Thymus (tissue), 2 donors: ENCODE measurements around the gene GUCY2C. TPM values are rescaled to one million over a fixed set of nuclear protein-coding genes. Genes with fewer than 3 reads are reported as not detected.

Experiments
- polyA plus RNA-seq: library from polyadenylated mRNA; stranded (reverse); fragments of 200-250 nt; gene quantifications from one replicate; pipeline ENCODE4 v1.2.3, GENCODE V29; 2013
- total RNA-seq: library from RNA; stranded (reverse); fragments of 120-200 nt; gene quantifications from one replicate; pipeline ENCODE4 v1.2.4, GENCODE V29; 2013
- donor health status: healthy.

Gene GUCY2C
- total and polyA plus RNA-seq, 2 donors, result under 0.01 to 0.14 TPM

Other genes with a start within 250 kb of the GUCY2C start
- gene PLBD1, start 128.7 kb downstream of the GUCY2C start, total RNA-seq, result 9.5 TPM
- gene PLBD1, start 128.7 kb downstream of the GUCY2C start, polyA plus RNA-seq, result 6.5 TPM
- gene WBP11, start 106.9 kb upstream of the GUCY2C start, total RNA-seq, result 9.2 TPM
- gene WBP11, start 106.9 kb upstream of the GUCY2C start, polyA plus RNA-seq, result 24.5 TPM
- 1.4 TPM for gene C12orf60, start 107.1 kb upstream of the GUCY2C start, total RNA-seq
- 2.2 TPM for gene C12orf60, start 107.1 kb upstream of the GUCY2C start, polyA plus RNA-seq
- 0.05 TPM for gene SMCO3, start 117.6 kb upstream of the GUCY2C start, total RNA-seq
- 0.09 TPM for gene SMCO3, start 117.6 kb upstream of the GUCY2C start, polyA plus RNA-seq
- 0.38 TPM for gene ART4, start 146.9 kb upstream of the GUCY2C start, total RNA-seq
- 0.16 TPM for gene ART4, start 146.9 kb upstream of the GUCY2C start, polyA plus RNA-seq
- gene MGP, start 189.3 kb upstream of the GUCY2C start, total RNA-seq, result 14.5 TPM
- 149 TPM for gene MGP, start 189.3 kb upstream of the GUCY2C start, polyA plus RNA-seq
- 1.3 TPM for gene ERP27, start 241.9 kb upstream of the GUCY2C start, total RNA-seq
- gene ERP27, start 241.9 kb upstream of the GUCY2C start, polyA plus RNA-seq, result 4.4 TPM